Heart right ventricle (tissue), 16 donors: ENCODE measurements around the gene POLD3. TPM values are rescaled to one million over a fixed set of nuclear protein-coding genes. Genes with fewer than 3 reads are reported as not detected.
A peak's percentile ranks its signal among the peaks of the same experiment; 100 is the strongest.

Experiments
- ATAC-seq, 8 donors: fragments of 200-7000 bp; cut with Tn5 transposase; one replicate each; pipeline ENCODE4 v1.9.1; 2020; ENCODE audit warnings: mild to moderate bottlenecking in 8 of 8, moderate library complexity in 8 of 8, moderate number of reproducible peaks in 1 of 8
- DNase-seq, 2 donors: peaks; one replicate each; pipeline ENCODE4 v3.0.0-alpha.2; 2020
- H3K27ac ChIP-seq, 10 donors: fragments of 200-600 bp; sonication (generic) in 2 of 10; one replicate each; pipeline versions ENCODE4 v1.5.0 to v1.8.0; 2020 to 2022; ENCODE audit warnings: mild to moderate bottlenecking in 3 of 10
- H3K27me3 ChIP-seq, 7 donors: fragments of 200-600 bp; one replicate each; pipeline ENCODE4 v1.8.0; 2021 to 2022; ENCODE audit warnings: mild to moderate bottlenecking in 2 of 7
- H3K36me3 ChIP-seq, 9 donors: fragments of 200-600 bp; sonication (generic) in 1 of 9; one replicate each; pipeline versions ENCODE4 v1.5.0 to v1.8.0; 2020 to 2022; ENCODE audit warnings: mild to moderate bottlenecking in 2 of 9
- H3K4me1 ChIP-seq, 9 donors: fragments of 200-600 bp; sonication (generic) in 1 of 9; one replicate each; pipeline versions ENCODE4 v1.5.0 to v1.8.0; 2020 to 2022; ENCODE audit warnings: mild to moderate bottlenecking in 4 of 9
- H3K4me3 ChIP-seq, 10 donors: fragments of 200-600 bp; sonication (generic) in 2 of 10; one replicate each; pipeline versions ENCODE4 v1.5.0 to v1.8.0; 2020 to 2022; ENCODE audit warnings: mild to moderate bottlenecking in 7 of 10, moderate library complexity in 2 of 10
- H3K9me3 ChIP-seq, 11 donors: fragments of 200-600 bp in 10 of 11; sonication (generic) in 2 of 11; one replicate each; pipeline versions ENCODE4 v1.5.0 to v1.8.0; 2013 to 2022; ENCODE audit warnings: mild to moderate bottlenecking in 2 of 11, control low read depth in 1 of 11, moderate library complexity in 1 of 11
- WGBS, 2 donors: extraction: QIAGEN DNeasy Blood & Tissue Kit; methylation state at CpG; one replicate each; pipeline ENCODE4 v1.1.7; 2013; ENCODE audit warnings: inconsistent platforms in 1 of 2; 5-methylcytosine and 5-hydroxymethylcytosine counted together
- intact Hi-C, 10 donors: fragments of 100-400 bp; cut with DNase I; formaldehyde crosslinking; loops; one replicate each; pipeline versions ENCODE4 v1.11.1 to v1.14.2; 2022
- polyA plus RNA-seq, 2 donors: library from polyadenylated mRNA; stranded (reverse); fragments of 200-250 nt; gene quantifications; one replicate each; pipeline ENCODE4 v1.2.3, GENCODE V29; 2013
- total RNA-seq, 10 donors: library from RNA; stranded (reverse); fragmentation: NEBNext Ultra II Directional in 3 of 10; extraction: Animal tissue kit (Norgen Biotek cat#: 25700) in 3 of 10; gene quantifications; one replicate each; pipeline versions ENCODE4 v1.2.1 to v1.2.4, GENCODE V29; 2021 to 2023
- TF ChIP-seq, protein P1 (sequence below), 9 donors: fragments of 200-600 bp; sonication (generic) in 2 of 9; IDR thresholded peaks; one replicate each; pipeline versions ENCODE4 v1.5.0 to v1.8.0; 2021 to 2022; ENCODE audit warnings: antibody characterized with exemption in 9 of 9, mild to moderate bottlenecking in 5 of 9, moderate library complexity in 1 of 9
- donor health status: Arrhythmogenic right ventricular cardiomyopathy.
- donor health status: ischemic (EF 13 %, LVEDD 7.1; RV severe dilation, severe dysfunction).
- donor health status: healthy with polysubstance abuse.
- donor health status: DM: no; HTN: yes; CAD: no.
- donor health status: DM: no; HTN: no; CAD: no.
- donor health status: ischemic (EF 25% LVEDD 6.9; RV normal size, moderate dysfunction).
- donor health status: ischemic (EF 25% LVEDD 5.7; RV mildly dilated, moderate dysfunction).
- donor health status: healthy.
- donor health status: DM: yes; HTN: yes; CAD: no.
- donor health status: Ischemic cardiomyopathy.
- donor health status: ischemic (EF 35%, LVEDD 5.7; RV mildly dilated, moderate dysfunction).
- donor health status: nonischemic (EF 11% LVEDD 7.7; RV severe dilation, severe dysfunction).
- donor health status: DM: yes; HTN: yes; CAD: no.
- donor health status: PGD.
- donor health status: ischemic (EF 29% LVEDD 5.4; RV normal size, mild dysfunction).
- donor health status: nonischemic (EF 23%, LVEDD 6.1; RV moderate dilation, normal function).

Gene POLD3
- total and polyA plus RNA-seq, 12 donors = 4.7 to 8.8 (median 7.9) TPM

DNA sequence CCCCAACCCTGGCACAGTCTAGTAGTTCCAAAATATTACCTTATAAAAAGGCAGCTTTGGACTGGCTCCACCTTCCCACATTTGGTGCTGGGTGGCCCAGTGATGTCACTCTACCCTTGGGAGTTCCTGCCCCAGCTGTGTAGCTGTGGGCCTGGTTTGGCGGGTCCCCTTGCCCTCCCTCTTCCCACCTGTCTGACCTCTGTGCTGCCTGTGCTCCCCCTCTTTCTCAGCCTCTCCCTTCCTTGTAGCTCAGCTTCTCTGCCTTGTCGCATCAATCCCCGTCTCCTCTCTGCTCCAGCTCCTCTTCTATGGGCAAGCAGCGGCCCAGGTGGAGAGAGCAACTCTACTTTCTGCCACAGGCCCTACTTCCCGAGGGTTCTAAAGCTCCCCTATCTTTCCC is 84.2 kb downstream of the POLD3 start:
- 75 to 87% methylated on average over 5 of the region's 5 CpGs for WGBS, 2 donors
- H3K27ac ChIP-seq = peak overlapping the region in 6 of 10 donors; percentile 25 to 76 (median 46)
- no peak for DNase-seq
- intact Hi-C loops = no loop called here
- peaks cover 0 to 4% (median 0%) of the 10 kb centered on the region in 11 donors for H3K9me3 ChIP-seq
- TF ChIP-seq, protein P1, sequence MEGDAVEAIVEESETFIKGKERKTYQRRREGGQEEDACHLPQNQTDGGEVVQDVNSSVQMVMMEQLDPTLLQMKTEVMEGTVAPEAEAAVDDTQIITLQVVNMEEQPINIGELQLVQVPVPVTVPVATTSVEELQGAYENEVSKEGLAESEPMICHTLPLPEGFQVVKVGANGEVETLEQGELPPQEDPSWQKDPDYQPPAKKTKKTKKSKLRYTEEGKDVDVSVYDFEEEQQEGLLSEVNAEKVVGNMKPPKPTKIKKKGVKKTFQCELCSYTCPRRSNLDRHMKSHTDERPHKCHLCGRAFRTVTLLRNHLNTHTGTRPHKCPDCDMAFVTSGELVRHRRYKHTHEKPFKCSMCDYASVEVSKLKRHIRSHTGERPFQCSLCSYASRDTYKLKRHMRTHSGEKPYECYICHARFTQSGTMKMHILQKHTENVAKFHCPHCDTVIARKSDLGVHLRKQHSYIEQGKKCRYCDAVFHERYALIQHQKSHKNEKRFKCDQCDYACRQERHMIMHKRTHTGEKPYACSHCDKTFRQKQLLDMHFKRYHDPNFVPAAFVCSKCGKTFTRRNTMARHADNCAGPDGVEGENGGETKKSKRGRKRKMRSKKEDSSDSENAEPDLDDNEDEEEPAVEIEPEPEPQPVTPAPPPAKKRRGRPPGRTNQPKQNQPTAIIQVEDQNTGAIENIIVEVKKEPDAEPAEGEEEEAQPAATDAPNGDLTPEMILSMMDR (IDR thresholded peaks at IDR 0.05) = no peak
- no peak for ATAC-seq
- H3K4me1 ChIP-seq = peaks cover 4 to 33% (median 20%) of the 10 kb centered on the region in 9 donors
- no peaks in the 10 kb centered on the region for H3K36me3 ChIP-seq
- H3K27me3 ChIP-seq = no peaks in the 10 kb centered on the region
- H3K4me3 ChIP-seq = no peak overlapping the region

- TF ChIP-seq, protein P1 (IDR thresholded peaks at IDR 0.05) = no peak
These were observed 84.7 kb downstream of the POLD3 start for GRCh38 chr11:74677131-74677530.

DNA sequence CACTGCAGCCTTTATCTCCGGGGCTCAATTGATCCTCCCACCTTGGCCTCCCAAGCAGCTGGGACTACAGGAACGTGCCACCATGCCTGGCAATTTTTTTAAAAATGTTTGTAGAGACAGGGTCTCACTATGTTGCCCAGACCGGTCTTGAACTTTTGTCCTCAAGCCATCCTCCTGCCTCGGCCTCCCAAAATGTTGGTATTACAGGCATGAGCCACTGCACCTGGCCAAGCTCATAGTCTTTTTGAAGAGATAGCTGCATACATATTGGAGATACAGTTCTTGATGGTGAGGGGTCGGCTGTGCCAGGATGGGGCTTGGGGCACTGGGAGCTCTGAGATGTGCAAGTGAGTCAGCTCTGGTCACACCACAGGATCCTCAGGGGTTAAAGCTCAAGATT is 85.7 kb downstream of the POLD3 start:
- TF ChIP-seq, protein P1 (IDR thresholded peaks at IDR 0.05) = no peak
- H3K27ac ChIP-seq = peak overlapping the region in 8 of 10 donors; percentile 3 to 76 (median 42)
- 93 to 94% methylated on average over 5 of the region's 5 CpGs for WGBS, 2 donors
- no peaks in the 10 kb centered on the region for H3K36me3 ChIP-seq
- H3K27me3 ChIP-seq = peaks cover 0 to 7% (median 0%) of the 10 kb centered on the region in 7 donors
- H3K9me3 ChIP-seq = peaks cover 0 to 4% (median 0%) of the 10 kb centered on the region in 11 donors
- ATAC-seq (no peak), DNase-seq (no peak)
- intact Hi-C loops = no loop called here
- H3K4me1 ChIP-seq = peaks cover 0 to 30% (median 23%) of the 10 kb centered on the region in 9 donors
- no peak overlapping the region for H3K4me3 ChIP-seq

More at GRCh38 chr11:74677131-74677530, 84.7 kb downstream of the POLD3 start:
- peaks cover 4 to 36% (median 24%) of the 10 kb centered on the region in 9 donors for H3K4me1 ChIP-seq
- peak overlapping the region in 6 of 10 donors; percentile 25 to 76 (median 46) for H3K27ac ChIP-seq
- H3K9me3 ChIP-seq = peaks cover 0 to 4% (median 0%) of the 10 kb centered on the region in 11 donors
- H3K27me3 ChIP-seq = no peaks in the 10 kb centered on the region
- H3K36me3 ChIP-seq = no peaks in the 10 kb centered on the region
- peak in 4 of 8 donors; percentile 11 to 34 (median 22) for ATAC-seq
- 69 to 73% methylated on average over 6 of the region's 6 CpGs for WGBS, 2 donors
- H3K4me3 ChIP-seq = no peak overlapping the region
- DNase-seq = no peak
- intact Hi-C loops = no loop called here

GRCh38 chr11:74678591-74679512 is 86.5 kb downstream of the POLD3 start:
- H3K4me3 ChIP-seq = no peak overlapping the region
- peak overlapping the region in 8 of 10 donors; percentile 3 to 76 (median 53) for H3K27ac ChIP-seq
- peaks cover 0 to 4% (median 0%) of the 10 kb centered on the region in 11 donors for H3K9me3 ChIP-seq
- H3K27me3 ChIP-seq = peaks cover 0 to 15% (median 2%) of the 10 kb centered on the region in 7 donors
- H3K4me1 ChIP-seq = peaks cover 0 to 28% (median 17%) of the 10 kb centered on the region in 9 donors
- peak in 4 of 8 donors; percentile 23 to 40 (median 37) for ATAC-seq
- H3K36me3 ChIP-seq = no peaks in the 10 kb centered on the region
- intact Hi-C loops = no loop called here
- peak in 1 of 2 donors; percentile 26 for DNase-seq
- TF ChIP-seq, protein P1 (IDR thresholded peaks at IDR 0.05) = no peak
- WGBS, 2 donors = 72 to 80% methylated on average over 13 of the region's 13 CpGs
